ENCODE measurements around the gene TBX10.

GRCh38 chr11:67656278-67656922 lies 16.8 kb upstream of the TBX10 start:
- no peak for TF ChIP-seq CTCF (IDR thresholded peaks at IDR 0.05 in 4 of 5, conservative IDR thresholded peaks at IDR 0.05 in 1 of 5)
- no peak for TF ChIP-seq POLR2A (IDR thresholded peaks at IDR 0.05)

Data from gastrocnemius medialis (tissue), 4 donors.